ENCODE data around the gene ATF3.
"Not testable (repeated sequence)": the region's sequence is repeated elsewhere in the genome, so short reads cannot be mapped to it uniquely, and the experiment has no call there.

The ATF3 gene

DNA sequence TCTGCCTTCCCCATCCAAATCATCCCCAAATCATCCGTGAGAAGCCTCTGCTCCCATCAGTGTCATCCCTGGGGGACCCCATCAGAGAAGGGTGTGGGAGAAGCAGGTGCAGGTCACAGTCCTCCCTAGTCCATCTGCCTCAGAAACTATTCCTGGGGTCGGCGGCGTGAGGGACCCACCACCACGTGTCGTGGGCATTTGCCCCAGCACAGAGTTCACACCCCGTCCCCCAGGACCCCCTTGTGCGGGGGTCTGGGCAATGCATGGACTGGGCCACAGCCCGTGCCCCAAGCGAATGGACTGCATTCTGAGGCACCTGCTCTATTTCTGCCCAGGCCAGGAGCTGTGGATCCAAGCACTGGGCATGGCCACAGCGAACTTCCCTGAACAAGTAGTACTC, 38.4 kb downstream of the ATF3 start:
- DNase-seq (ENCODE audit: extremely low read depth in 1 of 2, low read depth in 1 of 2): no peak

DNA sequence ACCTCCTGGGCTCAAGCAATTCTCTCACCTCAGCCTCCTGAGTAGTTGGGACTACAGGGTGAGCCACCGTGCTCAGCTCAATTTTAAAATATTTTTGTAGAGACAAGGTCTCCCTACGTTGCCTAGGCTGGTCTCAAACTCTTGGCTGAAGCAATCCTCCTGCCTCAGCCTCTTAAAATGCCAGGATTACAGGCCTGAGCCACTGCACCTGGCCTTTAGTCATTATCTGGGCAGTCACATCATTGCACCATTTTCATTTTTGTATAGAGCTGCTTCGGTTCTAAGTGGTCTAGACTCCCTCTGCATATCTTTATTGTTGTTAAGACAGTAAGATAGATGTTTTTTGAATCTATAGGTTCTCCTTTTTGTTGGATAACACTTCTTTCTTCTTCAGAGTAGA, 39.9 kb downstream of the ATF3 start:
- DNase-seq (ENCODE audit: extremely low read depth in 1 of 2, low read depth in 1 of 2): no peak

DNA sequence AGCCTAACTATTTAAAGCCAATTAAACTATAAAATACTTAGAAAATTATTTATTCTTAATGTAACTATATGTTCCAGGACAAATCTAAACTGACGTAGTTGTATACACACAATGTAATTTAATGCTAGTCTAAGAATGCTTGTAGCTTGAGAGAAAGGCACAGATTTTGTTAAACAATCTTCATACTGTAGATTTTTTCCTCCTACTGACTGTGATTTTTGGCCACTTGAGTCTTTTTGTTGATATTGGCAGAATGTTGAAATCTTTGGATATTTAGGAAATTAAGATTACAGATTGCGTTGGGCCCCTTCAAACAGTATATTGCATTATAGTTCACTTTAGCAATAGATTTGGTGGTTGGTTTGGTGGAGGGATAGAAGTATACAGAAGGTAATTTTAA, 40.5 kb downstream of the ATF3 start:
- no peak for DNase-seq (ENCODE audit: extremely low read depth in 1 of 2, low read depth in 1 of 2)

DNA sequence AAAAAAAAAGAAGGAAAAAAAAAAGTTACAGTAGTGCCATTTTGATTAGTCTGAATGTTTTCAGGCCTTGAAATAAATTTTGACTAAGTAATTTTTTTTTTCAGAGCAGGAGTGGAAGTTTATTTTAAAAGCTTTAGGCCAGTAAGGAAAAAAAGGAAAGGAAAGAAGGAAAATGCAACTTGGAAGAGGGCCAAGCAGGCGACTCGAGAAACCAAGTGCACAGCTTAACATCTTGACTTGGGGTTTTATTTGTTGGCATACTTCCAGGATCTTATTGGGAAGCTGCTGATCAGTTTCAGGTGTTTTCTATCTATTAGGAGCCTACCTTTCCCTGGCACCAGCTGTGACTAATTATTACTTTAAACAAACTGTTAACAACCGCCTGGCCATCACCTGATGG, 41.7 kb downstream of the ATF3 start:
- no peak for DNase-seq (ENCODE audit: extremely low read depth in 1 of 2, low read depth in 1 of 2)

DNA sequence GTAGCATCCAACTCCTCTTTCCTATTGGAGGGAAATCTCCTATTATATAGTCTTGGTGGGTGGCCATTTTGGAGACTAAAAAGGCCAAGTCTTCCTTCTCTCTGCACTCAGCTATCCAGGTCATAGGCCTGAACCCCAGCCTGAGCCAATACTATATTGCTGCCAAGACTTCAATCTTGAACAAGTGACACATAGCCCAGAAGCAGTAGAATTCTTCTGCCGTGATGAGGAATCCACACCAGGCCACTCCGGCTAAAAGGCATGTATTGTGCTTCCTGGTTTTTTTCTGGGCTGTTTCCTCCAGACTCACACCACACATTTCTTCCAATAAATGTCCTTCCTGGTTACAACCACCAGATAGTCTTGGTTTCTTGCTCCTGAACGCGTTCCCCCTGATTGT, 43.0 kb downstream of the ATF3 start:
- DNase-seq (ENCODE audit: extremely low read depth in 1 of 2, low read depth in 1 of 2): no peak

DNA sequence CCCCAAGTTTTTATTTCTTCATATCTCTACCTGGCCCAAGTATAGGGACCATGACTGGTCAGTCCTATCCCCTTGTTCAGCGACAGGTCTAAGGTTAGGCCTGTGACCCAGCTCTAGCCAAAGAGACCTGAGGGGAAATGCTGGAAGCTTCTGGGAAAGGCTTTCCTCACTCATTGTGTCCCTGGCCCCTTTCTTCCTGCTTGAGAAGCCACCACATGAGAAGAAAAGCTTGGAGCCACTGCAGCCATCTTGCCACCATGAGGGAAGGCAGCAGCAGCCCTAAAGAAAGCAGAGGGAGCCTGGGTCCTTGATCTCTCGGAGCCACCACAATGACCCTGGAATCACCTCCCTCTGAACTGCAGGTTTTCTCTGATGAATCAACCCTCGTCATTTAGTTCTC, 43.4 kb downstream of the ATF3 start:
- no peak for DNase-seq (ENCODE audit: extremely low read depth in 1 of 2, low read depth in 1 of 2)

DNA sequence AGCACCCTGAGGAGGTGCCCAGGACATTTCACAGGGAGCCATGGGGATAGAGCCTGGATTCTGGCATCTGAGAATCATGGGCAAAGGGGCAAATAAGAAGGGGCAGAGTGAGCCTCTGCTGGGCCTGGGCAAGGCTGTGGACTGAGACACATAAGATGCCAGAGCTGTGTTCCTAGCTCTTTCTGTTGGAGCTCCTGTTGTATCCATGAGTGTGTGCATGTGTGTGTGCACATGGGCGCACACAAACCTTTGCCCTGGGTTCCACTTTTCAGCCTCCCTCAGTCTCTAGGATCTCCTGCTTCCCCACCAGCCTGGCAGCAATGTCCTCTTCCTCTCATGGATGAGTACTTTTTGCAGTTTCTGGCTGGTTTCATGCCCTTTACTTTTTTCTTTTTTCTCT, 44.0 kb downstream of the ATF3 start:
- no peak for DNase-seq (ENCODE audit: extremely low read depth in 1 of 2, low read depth in 1 of 2)

DNA sequence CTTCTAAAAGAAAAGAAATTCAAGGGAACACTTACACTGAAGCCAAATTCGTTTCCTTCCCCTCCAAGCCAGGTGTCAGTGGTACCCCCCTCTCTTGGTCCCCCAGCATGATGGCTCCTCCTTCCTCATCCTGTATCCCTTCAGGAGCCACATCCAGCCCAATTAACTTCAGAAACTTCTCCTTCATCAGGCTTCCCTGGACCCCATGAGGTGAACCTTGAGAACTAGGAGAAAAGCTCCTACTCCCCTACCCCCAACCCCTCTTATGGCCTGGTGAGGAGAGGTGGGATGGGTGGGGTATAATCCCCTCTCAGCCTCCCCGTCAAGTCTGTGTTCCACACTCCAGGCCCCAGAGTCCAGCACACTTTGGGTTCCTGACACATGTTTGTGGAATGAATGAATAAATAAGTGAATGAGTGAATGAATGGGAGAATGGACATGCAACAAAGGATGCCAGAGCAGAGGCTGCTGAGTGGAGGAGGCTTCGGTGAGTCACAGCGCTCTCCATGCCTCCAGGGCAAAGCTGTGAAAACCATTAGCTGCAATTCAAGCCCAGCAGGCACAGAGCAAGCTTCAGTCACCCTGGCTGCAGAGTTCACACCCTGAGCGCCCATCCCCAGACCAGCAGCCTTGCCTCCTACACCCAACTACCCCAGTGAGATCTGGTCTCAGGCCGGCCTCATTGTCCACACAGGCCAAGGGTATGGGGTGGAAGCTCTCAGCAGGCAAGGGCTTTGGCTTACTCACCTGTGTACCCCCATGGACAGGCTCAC, 47.3 kb downstream of the ATF3 start:
- DNase-seq (ENCODE audit: extremely low read depth in 1 of 2, low read depth in 1 of 2): no peak

DNA sequence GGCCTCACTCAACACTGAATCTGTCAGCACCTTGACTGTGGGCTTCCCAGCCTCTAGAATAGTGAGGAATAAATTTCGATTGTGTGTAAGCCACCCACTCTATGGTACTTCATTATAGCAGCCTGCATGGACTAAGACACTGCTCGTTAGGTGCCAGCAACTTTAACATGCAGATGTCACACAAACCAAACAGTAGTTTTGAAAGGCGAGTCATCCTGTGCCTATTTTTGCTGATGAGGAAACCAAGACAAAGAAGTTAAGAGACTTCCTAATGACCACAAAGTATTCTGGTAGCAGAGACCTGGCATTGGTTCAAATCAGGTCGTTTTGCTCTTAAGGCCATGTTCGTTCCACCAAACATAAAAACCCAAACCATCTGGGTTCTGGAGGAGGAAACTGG, 48.2 kb downstream of the ATF3 start:
- DNase-seq (ENCODE audit: extremely low read depth in 1 of 2, low read depth in 1 of 2): no peak

DNA sequence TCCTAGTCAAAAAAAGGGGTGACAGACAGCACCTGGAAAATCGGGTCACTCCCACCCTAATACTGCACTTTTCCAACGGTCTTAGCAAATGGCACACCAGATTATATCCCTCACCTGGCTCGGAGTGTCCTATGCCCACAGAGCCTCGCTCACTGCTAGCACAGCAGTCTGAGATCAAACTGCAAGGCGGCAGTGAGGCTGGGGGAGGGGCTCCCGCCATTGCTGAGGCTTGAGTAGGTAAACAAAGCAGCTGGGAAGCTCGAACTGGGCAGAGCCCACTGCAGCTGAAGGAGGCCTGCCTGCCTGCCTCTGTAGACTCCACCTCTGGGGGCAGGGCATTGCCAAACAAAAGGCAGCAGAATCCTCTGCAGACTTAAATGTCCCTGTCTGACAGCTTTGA, 49.7 kb downstream of the ATF3 start:
- DNase-seq (ENCODE audit: extremely low read depth in 1 of 2, low read depth in 1 of 2): not testable (repeated sequence)

DNA sequence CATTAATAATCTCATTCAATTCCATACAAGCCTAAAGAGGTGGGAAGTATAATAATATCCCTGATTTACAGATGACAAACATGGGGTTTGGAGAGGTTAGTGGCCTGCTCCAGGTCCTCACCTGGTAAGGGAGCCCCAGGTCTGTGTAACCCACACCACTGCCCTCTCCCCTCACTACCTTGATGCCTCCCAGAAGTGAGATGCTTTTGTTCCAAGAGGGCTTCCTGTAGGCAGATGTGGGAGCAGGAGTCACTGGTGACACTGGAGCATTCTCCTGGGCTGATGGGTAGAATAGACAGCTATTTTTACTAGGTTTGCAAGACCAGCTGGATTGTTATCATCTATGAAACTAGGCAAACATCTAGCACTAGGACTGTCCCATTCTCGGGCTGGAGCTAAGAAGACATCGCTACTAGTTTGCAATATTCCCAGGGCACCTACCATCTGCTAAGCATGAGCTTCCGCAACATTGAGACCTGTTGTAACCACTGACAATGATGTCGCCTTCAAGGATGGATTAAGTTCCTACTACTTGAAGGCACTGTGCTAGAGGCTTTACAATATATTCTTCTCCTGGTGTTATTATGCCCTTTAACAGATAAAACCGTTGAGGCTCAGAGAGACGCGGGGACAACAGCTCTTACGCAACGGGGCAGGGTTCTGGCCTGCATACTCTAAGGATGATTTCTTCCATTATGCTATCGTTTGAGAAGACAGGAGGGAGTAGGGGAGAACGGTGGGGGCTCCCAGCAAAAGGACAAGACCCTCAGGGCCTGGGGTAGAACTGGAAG, 56.0 kb downstream of the ATF3 start:
- no peak for DNase-seq (ENCODE audit: extremely low read depth in 1 of 2, low read depth in 1 of 2)

DNA sequence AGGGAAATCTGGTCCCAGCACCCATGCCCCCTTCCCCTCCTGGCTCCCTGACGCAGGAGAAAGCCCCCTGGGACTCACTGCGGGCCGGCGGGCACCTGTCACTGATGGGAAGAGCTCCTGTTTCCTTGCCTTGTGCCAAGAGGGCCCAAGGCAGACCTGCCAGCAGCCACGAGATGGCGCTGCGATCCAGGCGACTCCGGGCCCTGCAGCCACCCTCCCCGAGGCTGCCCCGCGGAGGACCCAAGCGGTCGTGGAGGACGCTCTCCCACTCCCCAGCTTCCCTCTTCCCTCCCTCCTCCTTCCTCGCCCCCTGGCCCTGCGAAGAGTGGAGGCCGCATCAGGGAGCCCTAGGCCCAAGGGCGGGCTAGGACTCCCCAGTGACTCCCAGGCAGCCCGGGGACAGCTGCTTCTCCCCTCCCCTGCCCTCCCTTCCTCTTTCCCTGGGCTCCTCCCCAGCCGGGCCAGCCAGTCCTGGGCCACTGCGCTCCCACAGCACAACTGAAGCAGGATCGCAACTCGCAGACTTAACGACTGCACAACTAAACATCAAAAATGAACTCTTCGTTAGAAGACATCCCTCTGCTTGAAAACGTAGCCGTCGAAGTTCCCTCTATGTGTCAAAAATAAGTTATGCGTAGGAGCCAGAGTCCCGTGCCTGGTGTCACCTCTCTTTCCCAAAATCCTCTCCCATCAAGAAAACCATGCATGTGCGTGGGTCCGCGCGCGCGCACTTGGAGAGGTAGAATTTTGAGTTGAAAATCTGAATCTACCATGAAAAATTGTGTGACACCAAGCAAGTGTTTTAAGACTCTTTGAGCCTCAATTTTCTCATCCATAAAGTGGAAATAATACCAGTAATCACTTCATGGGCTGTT, 56.9 kb downstream of the ATF3 start:
- peak; percentile 50 to 67 for DNase-seq (ENCODE audit: extremely low read depth in 1 of 2, low read depth in 1 of 2)

DNA sequence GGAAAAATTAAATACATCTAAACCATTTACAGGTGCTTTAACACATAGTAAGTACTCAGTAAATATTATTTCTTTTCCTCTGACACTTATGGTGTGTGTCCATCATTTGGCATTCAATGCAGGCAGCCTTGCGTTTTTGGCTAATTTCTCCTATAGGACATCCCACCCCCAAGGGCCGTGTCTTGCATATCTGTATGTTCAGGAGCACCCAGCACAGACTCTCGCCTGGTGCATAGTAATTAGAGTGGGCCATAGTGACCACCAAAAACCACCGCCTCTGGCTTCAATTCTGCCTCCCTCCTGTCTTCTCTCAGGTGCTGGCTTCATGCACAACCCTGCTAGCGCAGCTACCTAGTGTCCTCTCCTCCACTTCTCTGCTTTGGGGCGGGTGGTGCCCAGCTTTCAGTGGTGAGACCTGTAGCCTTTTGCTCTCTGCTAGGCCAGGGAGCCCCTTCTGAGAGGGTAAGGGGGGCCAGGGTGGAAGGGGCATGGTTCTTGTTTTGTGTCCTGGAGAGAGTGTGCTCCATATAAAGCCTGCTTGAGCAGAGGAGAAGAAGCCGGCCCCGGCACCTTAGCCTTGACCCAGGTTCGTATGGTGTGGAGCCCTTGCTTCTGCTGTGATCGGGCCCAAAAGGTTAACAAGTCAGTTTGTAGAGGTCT, 57.7 kb downstream of the ATF3 start:
- DNase-seq (ENCODE audit: extremely low read depth in 1 of 2, low read depth in 1 of 2): no peak

DNA sequence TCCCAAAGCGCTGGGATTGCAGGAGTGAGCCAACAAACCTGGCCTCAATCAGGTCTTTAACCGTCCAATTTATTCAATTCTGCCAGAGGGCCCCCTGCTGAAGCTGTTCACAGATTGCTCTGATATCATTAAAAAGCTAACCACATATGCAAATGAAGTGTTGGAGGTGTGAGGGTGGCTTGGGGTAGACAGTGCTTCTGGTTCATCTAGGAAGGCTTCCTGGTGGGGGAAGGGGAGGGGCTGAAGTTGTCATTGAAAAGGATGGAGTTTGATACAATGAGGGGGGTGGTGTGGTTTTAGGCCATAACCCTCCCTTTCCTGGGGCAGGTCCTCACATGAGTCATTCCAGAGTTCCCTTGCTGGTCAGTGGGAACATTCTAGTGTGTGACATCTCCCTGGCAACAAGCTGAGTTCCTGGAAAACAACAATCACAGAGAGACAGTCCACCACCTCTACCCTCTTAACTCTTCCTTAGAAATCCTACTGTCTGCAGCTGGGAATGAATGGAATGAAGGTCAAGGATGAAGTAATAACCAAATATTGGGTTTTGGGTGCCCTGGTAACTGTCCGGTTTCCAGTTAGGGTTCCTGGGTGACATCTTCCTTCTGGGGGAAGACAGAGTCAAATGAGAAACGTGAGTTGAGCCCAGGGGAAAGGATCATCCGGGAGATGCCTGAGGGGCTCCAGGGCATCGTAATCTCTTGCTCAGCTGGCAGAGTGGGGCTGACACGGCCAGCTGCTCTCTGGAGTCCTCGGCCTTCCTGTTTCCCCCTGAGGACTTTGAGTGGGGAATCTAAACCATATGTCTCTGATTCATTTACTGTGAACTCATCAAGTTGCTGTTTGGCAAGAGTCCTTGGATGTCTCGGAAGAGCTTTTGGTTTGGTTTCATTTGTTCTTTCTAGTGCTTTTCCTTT, 58.9 kb downstream of the ATF3 start:
- no peak for DNase-seq (ENCODE audit: extremely low read depth in 1 of 2, low read depth in 1 of 2)

DNA sequence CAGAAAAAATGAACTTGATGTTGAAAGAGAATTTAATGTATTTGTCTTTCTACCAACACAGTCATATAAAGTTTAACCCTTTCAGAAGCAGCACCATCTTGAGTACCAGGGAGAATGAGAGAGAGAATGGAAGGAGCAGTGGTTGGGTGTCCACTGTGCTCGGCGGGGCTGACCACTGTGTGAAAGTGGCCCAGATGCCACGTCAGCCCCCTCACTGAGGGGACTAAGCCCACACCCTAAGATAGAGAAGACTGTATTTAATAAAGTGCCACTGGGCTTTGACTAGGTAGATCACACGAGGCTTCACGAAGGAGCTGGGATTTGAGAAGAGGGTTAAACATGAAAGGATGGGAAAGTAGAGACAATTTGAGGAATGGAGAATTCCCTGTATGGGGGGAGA, 59.9 kb downstream of the ATF3 start:
- DNase-seq (ENCODE audit: extremely low read depth in 1 of 2, low read depth in 1 of 2): no peak

DNA sequence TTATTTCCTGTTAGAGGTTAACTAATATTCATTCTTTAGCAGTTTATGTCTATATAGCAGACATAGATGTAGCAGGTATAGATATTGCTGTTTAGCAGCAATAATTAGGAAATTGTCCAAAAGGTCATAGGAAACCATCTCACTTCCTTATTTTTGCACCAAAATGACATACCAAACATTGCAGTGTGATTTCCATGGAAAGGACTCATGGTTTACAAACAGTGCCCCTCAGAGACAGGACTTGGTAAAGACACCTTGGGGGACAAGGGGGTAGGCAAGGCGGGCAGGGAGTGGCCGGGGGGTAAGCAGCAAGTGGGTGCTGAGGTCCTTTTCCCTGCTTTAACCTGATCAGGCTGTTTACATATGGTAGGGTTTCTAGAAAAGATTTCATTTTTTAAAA, 60.5 kb downstream of the ATF3 start:
- DNase-seq (ENCODE audit: extremely low read depth in 1 of 2, low read depth in 1 of 2): no peak

DNA sequence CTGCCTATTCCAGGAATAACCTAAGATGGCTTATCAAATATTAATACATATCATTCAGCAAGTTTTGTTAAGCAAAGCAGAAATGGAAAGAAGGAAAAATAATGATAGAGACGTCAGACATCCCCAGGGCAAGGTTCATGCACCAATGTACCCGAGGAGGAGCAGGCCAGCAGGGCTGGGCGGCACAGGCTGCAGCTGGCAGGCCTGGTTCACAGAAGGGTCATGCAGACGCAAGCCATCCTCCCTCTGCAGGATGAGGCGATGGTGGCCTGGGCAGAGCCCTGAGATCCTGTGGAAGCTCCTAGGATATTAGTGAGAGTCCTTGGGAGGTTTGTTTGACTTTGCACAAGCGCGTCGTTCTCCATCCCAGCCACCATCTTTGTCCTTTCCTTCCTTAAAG, 61.0 kb downstream of the ATF3 start:
- no peak for DNase-seq (ENCODE audit: extremely low read depth in 1 of 2, low read depth in 1 of 2)

DNA sequence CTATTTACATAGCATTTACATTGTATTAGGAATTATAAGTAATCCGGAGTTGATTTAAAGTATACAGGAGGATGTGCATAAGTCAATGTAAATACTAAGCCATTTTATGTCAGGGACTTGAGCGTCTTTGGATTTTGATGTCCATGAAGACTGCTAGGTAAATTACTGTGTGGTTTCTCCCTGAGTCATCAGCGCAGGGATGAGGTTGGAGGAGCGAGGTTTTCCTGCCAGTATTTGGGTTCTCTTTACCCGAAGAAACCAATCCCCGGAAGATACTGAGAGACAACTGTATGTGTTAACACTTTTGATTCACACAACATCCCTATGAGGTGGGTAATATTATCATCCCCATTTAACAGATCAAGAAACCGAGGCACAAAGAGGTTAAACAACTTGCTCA, 61.7 kb downstream of the ATF3 start:
- no peak for DNase-seq (ENCODE audit: extremely low read depth in 1 of 2, low read depth in 1 of 2)

All from activated CD8-positive, alpha-beta memory T cell treated with anti-CD3 and anti-CD28 coated beads for 1 hour (primary cell).